ENCODE results near the gene SLC4A11.
"Not testable (repeated sequence)": the region's sequence is repeated elsewhere in the genome, so short reads cannot be mapped to it uniquely, and the experiment has no call there.

Gene SLC4A11

GRCh38 chr20:3192226-3193015, 46.6 kb downstream of the SLC4A11 start:
- Mint-ChIP-seq H3K36me3 (ENCODE audit: low read depth) (peaks cover 46% of the 10 kb centered on the region), H3K27me3 (ENCODE audit: low read depth) (no peaks in the 10 kb centered on the region), H3K4me3 (no peak overlapping the region), H3K4me1 (ENCODE audit: low read depth) (no peaks in the 10 kb centered on the region), H3K27ac (no peak overlapping the region), H3K9me3 (no peaks in the 10 kb centered on the region)
- no peak for DNase-seq (ENCODE audit: low spot score)

- no peaks in the 10 kb centered on the region for H3K27me3 Mint-ChIP-seq (ENCODE audit: low read depth)
- H3K4me1 Mint-ChIP-seq (ENCODE audit: low read depth), result no peaks in the 10 kb centered on the region
- H3K4me3 Mint-ChIP-seq, result no peak overlapping the region
- no peak for DNase-seq (ENCODE audit: low spot score)
- H3K36me3 Mint-ChIP-seq (ENCODE audit: low read depth), result peaks cover 39% of the 10 kb centered on the region
- no peaks in the 10 kb centered on the region for H3K9me3 Mint-ChIP-seq
- no peak overlapping the region for H3K27ac Mint-ChIP-seq
These were observed 48.3 kb downstream of the SLC4A11 start for GRCh38 chr20:3190681-3191111.

- Mint-ChIP-seq H3K9me3 (no peaks in the 10 kb centered on the region), H3K27me3 (ENCODE audit: low read depth) (no peaks in the 10 kb centered on the region), H3K4me1 (ENCODE audit: low read depth) (no peaks in the 10 kb centered on the region), H3K4me3 (no peak overlapping the region), H3K27ac (peak overlapping the region; percentile 8), H3K36me3 (ENCODE audit: low read depth) (peaks cover 33% of the 10 kb centered on the region)
- DNase-seq (ENCODE audit: low spot score), result no peak
These were observed 49.3 kb downstream of the SLC4A11 start for GRCh38 chr20:3189561-3190131.

- Mint-ChIP-seq H3K4me3 (no peak overlapping the region), H3K9me3 (no peaks in the 10 kb centered on the region), H3K27ac (no peak overlapping the region), H3K4me1 (ENCODE audit: low read depth) (no peaks in the 10 kb centered on the region), H3K36me3 (ENCODE audit: low read depth) (peaks cover 33% of the 10 kb centered on the region), H3K27me3 (ENCODE audit: low read depth) (no peaks in the 10 kb centered on the region)
- DNase-seq (ENCODE audit: low spot score), result no peak
These were observed 50.1 kb downstream of the SLC4A11 start for GRCh38 chr20:3188823-3189413.

- DNase-seq (ENCODE audit: low spot score); H3K27ac Mint-ChIP-seq; H3K4me3 Mint-ChIP-seq; H3K9me3 Mint-ChIP-seq; H3K27me3 Mint-ChIP-seq (ENCODE audit: low read depth); H3K4me1 Mint-ChIP-seq (ENCODE audit: low read depth): not testable (repeated sequence)
- peaks cover 30% of the 10 kb centered on the region for H3K36me3 Mint-ChIP-seq (ENCODE audit: low read depth)
These were observed 51.1 kb downstream of the SLC4A11 start for GRCh38 chr20:3187861-3188260.

GRCh38 chr20:3183896-3184612, 54.9 kb downstream of the SLC4A11 start:
- no peak overlapping the region for H3K27ac Mint-ChIP-seq
- peaks cover 2% of the 10 kb centered on the region for H3K36me3 Mint-ChIP-seq (ENCODE audit: low read depth)
- H3K27me3 Mint-ChIP-seq (ENCODE audit: low read depth), result no peaks in the 10 kb centered on the region
- H3K4me1 Mint-ChIP-seq (ENCODE audit: low read depth), result no peaks in the 10 kb centered on the region
- no peak overlapping the region for H3K4me3 Mint-ChIP-seq
- no peak for DNase-seq (ENCODE audit: low spot score)
- no peaks in the 10 kb centered on the region for H3K9me3 Mint-ChIP-seq

GRCh38 chr20:3182429-3182828, 56.6 kb downstream of the SLC4A11 start:
- not testable (repeated sequence) for H3K4me3 Mint-ChIP-seq; DNase-seq (ENCODE audit: low spot score); H3K36me3 Mint-ChIP-seq (ENCODE audit: low read depth); H3K4me1 Mint-ChIP-seq (ENCODE audit: low read depth); H3K27me3 Mint-ChIP-seq (ENCODE audit: low read depth); H3K27ac Mint-ChIP-seq; H3K9me3 Mint-ChIP-seq

GRCh38 chr20:3181270-3181669, 57.7 kb downstream of the SLC4A11 start:
- Mint-ChIP-seq H3K9me3 (no peaks in the 10 kb centered on the region), H3K36me3 (ENCODE audit: low read depth) (no peaks in the 10 kb centered on the region), H3K4me1 (ENCODE audit: low read depth) (peaks cover 3% of the 10 kb centered on the region), H3K27ac (no peak overlapping the region), H3K4me3 (no peak overlapping the region), H3K27me3 (ENCODE audit: low read depth) (peaks cover 2% of the 10 kb centered on the region)
- no peak for DNase-seq (ENCODE audit: low spot score)

GRCh38 chr20:3180319-3180718, 58.7 kb downstream of the SLC4A11 start:
- DNase-seq (ENCODE audit: low spot score), result no peak
- no peaks in the 10 kb centered on the region for H3K9me3 Mint-ChIP-seq
- no peak overlapping the region for H3K27ac Mint-ChIP-seq
- H3K4me3 Mint-ChIP-seq, result no peak overlapping the region
- peaks cover 10% of the 10 kb centered on the region for H3K27me3 Mint-ChIP-seq (ENCODE audit: low read depth)
- peaks cover 3% of the 10 kb centered on the region for H3K4me1 Mint-ChIP-seq (ENCODE audit: low read depth)
- H3K36me3 Mint-ChIP-seq (ENCODE audit: low read depth), result no peaks in the 10 kb centered on the region

GRCh38 chr20:3177746-3178485, 61.1 kb downstream of the SLC4A11 start:
- Mint-ChIP-seq H3K27ac (no peak overlapping the region), H3K4me1 (ENCODE audit: low read depth) (peaks cover 10% of the 10 kb centered on the region), H3K9me3 (no peaks in the 10 kb centered on the region), H3K36me3 (ENCODE audit: low read depth) (no peaks in the 10 kb centered on the region), H3K27me3 (ENCODE audit: low read depth) (peaks cover 20% of the 10 kb centered on the region), H3K4me3 (no peak overlapping the region)
- DNase-seq (ENCODE audit: low spot score), result no peak
